HG03565 (cell line): ENCODE results near the gene CCL8.
"Not testable (repeated sequence)": the region's sequence is repeated elsewhere in the genome, so short reads cannot be mapped to it uniquely, and the experiment has no call there.

Experiments used
- ATAC-seq: cut with Tn5 transposase; IDR thresholded peaks from one replicate; pipeline ENCODE4 v1.9.1; 2021; ENCODE audit warnings: mild to moderate bottlenecking, moderate library complexity; ENCODE audit not compliant: unreplicated experiment

The CCL8 gene

DNA sequence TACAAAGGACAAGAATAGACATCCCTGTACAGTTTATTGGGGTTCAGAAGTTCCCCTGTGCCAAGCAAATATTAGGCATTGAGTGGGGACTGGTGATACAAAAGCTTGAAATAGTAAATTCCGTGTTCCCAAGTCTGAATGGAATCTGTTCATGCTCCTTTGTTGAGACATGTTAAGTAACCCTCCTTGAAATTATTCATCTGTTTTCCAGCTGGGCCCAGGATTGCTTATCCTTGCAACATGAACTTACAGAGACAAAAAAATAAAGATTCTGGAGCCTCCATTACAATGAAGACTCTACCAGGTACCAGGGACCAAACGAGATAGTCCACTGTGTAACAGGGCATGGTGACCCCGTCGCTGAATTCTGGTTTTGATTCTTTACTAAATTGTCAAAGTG is 6.1 kb upstream of the CCL8 start:
- no peak for ATAC-seq

DNA sequence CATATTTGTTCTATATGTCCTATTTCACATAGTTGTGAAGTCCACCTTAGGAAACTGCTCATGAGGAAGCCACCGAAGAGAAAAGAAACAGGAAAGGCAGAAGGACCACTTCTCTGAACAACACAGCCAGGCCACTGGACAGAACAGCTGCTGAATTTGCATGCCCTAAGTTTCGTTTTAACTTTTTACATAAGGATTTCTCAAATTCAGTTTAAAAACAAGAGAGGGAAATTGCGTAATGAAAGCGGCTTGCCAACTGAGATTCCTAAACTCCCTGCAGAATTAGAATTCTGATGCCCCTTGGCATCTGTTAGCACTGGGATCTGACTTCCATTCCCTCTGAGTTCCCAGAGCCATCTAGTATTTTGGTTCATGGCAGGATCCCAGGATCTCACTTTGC is 5.0 kb upstream of the CCL8 start:
- no peak for ATAC-seq

DNA sequence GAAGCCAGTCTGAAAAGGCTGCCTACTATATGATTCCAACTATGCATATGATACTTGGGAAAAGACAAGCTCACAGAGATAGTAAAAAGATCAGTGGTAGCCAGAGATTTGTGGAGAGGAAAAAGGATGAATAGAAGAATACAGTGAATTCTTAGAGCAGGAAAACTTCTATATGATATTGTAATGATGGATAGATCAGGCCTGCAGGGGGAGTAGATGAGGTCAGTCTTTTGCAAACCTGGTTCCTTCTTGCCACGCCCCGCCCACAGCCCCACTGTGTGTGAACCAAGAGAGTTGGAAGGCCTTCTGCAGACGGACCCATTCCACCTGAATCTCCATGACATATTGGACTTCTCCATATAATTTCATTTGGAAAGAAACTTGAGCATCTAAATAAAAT is 761 bp upstream of the CCL8 start:
- ATAC-seq: no peak

DNA sequence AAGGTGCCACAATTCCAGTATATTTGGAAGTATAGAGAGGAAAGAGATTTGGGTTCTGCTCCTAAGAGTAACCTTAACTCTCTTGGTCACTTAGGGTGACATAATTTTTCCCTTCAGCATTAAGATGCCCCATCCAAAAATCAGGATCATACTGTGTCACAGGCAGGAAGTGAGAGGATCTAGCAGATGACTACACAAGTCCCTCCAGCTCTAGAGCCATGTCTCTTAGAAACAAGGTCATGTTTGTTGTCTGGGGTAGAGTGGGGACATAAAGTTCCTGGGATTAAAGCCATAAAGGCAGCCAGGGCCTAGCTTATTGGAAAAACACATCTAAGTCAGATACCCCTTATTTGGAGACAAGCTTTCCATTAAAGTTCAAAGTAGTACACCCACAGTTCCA is 2.7 kb downstream of the CCL8 start:
- no peak for ATAC-seq

DNA sequence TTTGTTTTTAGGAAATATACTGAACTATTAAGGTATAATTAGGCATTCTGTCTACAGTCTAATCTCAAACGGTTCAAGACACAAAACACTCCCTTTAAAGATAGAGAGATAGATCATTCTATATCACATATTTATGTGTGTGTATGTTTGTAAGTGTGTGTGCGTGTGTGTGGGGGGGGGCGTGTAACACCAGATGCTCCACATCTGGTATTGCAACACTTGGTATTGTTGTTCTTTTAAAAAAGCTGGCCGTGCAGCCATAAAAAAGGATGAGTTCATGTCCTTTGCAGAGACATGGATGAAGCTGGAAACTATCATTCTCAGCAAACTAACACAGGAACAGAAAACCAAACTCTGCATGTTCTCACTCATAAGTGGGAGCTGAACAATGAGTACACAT is 8.3 kb downstream of the CCL8 start:
- not testable (repeated sequence) for ATAC-seq

DNA sequence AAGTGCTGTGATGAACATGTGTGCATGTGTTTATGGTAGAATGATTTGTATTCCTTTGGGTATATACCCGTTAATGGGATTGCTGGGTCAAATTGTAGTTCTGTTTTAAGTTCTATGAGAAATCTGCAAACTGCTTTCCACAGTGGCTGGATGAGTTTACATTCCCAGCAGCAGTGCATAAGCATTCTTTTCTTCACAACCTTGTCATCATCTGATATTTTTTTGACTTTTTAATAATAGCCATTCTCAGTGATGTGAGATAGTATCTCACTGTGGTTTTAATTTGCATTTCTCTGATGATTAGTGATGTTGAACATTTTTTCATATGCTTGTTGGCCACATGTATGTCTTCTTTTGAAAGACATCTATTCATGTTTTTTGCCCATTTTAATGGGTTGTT is 18.5 kb downstream of the CCL8 start:
- no peak for ATAC-seq

DNA sequence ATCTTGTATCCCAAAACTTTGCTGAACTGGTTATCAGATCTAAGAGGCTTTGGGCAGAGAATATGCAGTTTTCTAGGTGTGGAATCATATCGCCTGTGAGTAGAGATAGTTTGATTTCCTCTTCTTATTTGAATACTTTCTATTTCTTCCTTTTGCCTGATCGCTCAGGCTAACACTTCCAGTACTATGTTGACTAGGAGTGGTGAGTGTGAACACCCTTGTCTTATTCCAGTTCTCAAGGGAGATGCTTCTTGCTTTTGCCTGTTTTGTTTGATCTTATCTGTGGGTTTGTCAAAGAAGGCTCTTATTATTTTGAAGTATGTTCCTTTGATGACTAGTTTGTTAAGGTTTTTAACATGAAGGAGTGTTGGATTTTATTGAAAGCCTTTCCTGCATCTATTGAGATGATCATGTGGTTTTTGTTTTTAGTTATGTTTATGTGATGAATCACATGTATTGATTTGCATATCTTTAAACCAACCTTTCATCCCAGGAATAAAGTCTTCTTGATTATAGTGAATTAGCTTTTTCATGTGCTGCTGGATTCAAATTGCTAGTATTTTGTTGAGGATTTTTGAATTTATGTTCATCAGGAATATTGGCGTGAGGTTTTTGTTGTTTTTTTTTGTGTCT is 20.0 kb downstream of the CCL8 start:
- no peak for ATAC-seq

DNA sequence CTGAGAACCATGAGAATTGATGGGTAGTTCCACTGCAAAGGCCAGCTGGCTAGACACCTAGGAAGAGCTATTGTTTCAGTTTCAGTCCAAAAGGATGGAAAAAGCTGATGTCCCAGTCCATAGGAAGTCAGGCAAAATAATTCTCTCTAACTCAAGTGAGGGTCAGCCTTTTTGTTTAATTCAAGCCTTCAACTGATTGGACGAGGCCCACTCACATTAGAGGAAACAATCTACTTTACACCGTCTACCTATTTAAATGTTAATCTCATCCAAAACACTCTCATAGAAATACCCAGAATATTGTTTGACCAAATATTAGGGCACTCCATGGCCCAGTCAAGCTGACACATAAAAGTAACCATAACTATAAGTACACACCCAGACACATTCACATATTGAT is 22.7 kb downstream of the CCL8 start:
- ATAC-seq: no peak

DNA sequence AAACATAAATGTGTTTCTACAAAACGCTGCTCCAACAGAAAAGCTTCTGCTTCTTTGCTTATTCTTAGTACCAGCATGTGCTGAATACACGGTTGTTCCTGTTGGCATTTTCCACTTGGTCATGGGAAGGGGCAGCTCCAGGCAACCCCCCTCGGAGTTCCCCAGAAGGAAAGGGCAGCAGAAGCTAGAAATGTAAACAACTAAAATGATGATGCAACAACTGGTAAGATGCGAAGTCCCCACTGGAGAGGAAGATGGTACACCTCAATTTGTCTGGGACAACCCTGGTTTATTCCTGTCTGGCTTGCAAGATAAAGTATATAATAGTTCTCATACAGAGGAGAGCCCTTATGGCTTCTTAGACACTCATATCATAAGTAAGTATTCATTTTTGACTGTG is 27.8 kb downstream of the CCL8 start:
- no peak for ATAC-seq

DNA sequence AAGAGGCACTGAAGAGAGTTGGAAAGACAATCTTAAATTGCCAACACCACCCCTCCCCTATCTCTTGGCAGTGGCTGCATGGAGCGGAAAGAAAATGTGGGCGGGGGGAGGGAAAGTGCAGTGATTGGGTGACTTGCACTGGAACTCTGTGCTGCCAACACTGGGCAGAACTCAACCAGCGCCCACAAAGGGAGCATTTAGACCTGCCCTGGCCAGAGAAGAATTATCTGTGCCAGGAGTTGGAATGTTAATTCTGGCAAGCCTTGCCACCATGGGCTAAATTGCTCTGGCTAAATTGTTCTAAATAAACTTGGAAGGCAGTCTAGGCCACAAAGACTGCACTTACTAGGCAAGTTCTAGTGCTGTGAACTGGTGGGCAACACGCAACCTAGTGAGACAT is 30.5 kb downstream of the CCL8 start:
- no peak for ATAC-seq

DNA sequence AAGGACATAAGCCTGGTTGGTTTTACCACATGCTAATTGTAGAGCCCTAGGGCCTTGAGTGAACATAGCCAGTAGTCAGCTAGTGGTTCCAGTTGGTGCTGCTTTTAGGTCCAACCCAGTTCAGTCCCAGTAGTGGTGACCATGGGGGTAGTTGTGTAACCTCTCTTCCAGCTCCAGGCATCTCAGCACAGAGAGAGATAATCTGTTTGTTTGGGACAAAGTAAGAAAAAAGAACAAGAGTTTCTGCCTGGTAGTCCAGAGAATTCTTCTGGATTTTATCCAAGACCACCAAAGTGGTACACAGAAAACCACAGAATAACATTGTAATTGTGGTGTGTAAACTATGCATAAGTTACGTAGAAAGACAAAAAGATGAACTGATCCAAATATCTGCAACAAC is 31.9 kb downstream of the CCL8 start:
- ATAC-seq: no peak

DNA sequence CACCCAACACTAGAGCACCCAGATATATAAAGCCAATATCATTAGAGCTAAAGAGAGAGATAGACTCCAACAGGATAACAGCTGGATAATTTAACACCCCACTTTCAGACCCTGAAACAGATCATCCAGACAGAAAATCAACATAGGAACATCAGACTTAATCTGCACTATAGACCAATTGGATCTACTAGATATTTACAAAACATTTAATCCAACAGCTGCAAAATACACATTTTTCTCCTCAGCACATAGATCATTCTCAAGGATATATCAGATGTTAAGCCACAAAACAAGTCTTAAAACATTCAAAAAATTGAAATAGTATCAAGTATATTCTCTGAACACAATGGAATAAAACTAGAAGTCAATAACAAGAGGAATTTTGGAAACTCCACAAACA is 33.0 kb downstream of the CCL8 start:
- no peak for ATAC-seq

DNA sequence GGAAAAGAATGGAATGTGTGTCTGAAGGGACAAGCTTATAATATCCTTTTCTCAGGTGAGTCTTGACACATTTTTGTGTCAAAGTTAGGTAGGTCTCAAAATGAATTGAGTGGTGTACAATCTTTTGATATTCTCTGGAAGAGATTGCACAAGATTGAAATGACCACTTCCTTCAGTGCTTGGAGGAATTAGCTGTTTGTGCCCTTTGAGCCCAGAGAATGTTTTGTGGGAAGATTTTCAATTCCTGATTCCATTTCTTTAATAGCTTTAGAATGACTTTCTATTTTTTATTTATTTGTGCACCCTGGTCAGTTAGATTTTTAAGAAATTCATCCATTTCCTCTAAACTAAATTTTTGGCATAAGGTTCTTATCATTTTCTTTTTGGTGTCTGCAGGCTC is 35.4 kb downstream of the CCL8 start:
- ATAC-seq: no peak

DNA sequence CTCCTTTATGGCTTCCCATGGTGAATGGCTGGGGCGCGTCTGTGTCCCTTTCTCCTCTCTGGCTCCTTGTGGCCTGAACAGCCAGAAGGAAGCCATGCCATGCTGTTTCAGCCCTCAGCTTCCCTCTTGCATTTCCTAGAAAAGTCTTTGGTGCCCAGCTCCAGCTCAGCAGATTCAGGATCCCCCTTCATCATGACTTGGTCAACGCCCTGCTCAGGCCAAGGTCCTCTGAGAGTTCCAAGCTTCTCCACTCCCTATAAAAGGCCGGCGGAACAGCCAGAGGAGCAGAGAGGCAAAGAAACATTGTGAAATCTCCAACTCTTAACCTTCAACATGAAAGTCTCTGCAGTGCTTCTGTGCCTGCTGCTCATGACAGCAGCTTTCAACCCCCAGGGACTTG is 37.0 kb downstream of the CCL8 start, which contains the start of gene CCL13:
Gene CCL13 (plus strand): TSS at position 287 of the 400 bp plus-strand sequence. CDS start 47 bp downstream, at position 334.
- ATAC-seq: no peak

DNA sequence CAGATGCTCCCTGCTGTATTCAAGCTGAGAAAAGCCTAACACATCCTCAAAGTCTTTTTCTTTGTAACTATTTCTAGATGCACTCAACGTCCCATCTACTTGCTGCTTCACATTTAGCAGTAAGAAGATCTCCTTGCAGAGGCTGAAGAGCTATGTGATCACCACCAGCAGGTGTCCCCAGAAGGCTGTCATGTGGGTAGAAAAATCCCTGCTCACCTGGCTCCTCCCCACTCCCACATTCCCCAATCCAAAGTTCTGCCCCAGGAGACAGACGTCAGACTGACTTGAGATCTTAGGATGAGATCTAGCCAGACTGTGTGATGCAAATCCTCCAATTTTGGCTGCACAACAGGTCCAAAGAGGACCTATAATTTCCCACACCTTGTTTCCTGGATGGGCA is 38.2 kb downstream of the CCL8 start:
- ATAC-seq: no peak

DNA sequence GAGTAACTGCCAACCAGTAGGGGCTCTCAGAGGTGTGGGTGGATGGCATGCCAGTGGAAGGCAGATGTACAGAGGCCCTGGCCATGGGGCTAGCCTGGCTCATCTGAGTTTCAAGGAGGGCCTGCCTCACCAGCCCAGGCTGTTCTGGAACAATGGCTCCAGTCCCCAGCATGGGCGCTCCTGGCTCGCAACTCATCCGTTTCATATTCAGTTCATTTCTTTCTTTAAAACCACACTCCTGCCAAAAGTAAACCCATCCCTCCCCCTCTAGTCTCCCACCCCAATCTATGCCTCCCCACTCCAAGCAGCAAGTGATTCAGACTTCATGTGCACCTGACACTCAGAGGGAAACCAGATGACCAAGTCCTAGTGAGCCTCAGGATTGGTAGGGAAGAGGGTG is 39.4 kb downstream of the CCL8 start:
- no peak for ATAC-seq

DNA sequence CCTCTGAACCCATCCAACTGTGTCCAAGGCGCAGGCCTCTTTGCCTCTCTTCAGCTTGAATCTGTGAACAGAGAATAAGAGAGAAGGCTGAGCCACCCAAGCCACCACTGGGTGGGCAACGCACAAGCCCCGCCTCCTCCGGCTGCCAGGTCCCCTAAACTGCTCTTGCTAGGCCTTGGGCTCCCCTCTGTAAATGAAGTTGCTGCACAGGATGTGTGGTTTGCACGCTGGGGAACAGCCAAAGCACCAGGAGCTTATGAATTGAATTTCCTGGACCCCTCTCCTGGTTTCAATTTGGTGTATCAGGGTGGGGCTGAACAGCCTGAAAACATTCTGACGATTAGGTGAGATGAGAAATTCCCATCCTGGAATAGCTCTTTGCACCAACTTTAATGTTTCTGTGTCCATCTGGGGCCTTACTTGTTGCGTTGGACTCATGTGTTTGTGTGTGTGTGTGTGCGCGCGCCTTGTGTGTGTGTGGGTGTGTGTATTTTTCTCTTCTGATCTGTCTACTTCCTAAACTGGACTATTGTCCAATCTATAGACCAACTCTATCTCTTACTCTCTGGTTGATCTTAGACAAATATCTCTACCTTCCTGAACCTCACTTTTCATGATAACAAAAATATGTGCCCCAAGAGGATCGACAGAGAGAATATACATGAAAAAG is 41.5 kb downstream of the CCL8 start:
- ATAC-seq: no peak

DNA sequence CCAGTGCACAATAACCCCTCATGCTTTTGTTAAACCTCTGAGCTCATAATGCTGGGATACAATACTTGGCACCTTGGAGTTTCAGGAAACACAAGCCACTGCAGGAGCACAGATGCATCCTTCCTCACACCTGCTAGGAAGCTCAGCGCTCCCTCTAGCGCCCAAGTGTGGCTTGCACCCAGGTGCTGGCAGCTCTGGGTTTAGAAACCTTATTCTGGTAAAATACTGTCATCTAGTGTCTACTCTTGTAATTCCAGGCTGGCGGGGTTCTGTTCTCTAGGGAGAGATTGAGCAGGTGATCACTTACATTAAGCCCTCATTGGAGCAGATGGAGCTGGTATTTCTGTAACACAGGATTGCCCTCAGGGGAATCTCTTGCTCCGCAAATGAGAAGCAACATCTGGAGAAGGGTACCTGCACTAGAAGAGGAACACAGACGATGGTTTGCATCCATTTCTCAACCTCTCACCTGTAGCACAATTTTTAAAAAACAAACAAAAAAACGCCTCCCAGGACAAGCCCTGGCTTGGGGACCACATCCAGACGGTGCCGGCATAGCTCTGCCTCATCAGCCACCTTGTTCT is 42.3 kb downstream of the CCL8 start:
- peak; percentile 59 for ATAC-seq

DNA sequence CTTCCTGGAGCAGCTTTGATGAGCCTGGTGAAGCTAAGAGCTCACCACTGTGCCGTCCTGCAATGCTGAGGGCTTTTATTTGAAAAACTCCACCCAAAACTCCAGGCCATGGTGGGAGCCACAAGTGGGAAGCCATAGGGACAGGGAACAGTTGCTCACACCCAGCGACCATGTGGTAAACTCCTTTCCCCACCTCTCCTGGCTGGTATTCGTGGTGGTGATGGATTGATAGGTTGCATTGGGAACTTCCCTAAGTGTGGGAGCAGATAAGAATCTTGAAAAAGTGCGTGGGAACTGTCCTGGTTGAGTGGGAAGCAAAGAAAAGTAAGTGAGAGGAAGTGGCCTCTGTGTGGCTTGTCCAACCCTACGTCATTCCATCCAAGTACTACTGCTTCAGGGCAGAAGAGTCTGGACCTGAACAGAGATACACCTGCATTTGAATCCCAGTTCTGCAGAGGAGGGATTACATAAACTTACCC is 44.0 kb downstream of the CCL8 start, which contains the start of gene CCL1:
Gene CCL1 (minus strand): TSS at position 51 of the 479 bp plus-strand sequence. CDS start 72 bp downstream, outside the sequence.
- no peak for ATAC-seq

DNA sequence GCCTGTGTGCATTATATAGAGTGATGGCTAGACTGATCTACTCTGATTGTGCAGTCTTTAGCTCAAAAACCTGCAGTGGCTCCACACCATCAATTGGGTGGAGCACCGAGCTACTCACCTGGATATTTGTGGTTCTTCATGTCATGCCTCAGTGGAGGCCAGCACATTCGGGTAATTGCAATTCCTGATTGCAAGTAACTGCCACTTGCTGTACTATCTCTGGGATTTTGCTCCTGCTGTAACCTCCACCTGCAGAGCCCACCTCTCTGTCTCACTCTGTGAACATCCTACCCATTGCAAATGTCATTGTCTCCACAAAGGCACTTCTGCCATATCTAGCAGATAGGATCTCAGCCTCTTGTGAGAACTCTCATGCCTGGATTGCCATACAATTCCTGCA is 45.5 kb downstream of the CCL8 start:
- ATAC-seq: no peak

DNA sequence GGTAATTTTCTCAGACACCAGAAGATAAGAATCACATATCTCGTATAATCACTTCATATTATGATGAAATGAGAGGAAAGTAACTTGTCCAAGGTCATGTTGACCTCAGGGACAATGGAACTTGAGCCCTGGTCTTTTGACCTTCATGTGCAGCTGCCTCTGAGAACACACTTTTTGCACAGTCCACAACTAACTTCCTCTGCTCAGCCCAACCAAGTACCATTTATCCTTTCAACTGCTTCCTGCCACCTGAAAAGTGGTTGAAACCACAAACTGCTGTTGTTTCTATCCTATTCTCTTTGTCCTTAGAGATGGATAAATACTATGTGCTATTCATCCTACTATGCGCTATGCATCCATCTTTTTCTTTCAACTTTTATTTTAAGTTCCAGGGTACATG is 46.1 kb downstream of the CCL8 start:
- ATAC-seq: no peak

DNA sequence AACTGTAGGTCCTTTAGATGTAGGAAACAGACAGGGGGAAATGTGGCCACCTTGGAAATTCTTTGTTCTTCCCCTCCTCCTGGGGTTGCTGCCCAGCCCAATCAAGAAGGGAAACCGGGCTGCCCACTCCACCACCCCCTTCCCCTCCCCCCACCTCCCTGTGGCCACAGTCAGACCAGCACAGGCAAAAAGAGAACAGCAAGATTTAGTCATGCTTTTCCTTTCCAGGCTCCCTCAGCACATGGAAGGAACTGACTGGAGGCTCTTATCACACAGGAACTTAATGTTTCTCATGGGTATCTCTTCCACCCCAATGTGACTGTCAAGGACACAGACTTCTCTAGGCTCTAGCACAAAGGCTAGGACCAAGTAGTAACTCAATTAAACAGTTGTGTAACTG is 46.8 kb downstream of the CCL8 start:
- no peak for ATAC-seq
